Epithelial cell of prostate (primary cell): ENCODE measurements around the gene PRSS56.

Experiments
- DNase-seq: peaks from one replicate; pipeline ENCODE4 v3.0.0-alpha.2; 2011; ENCODE audit warnings: low read depth, low spot score
- H3K27ac ChIP-seq: fragments of 450-650 bp; 2 replicates; pipeline ENCODE4 v1.5.1; 2017; ENCODE audit warnings: mild to moderate bottlenecking

PRSS56 gene

GRCh38 chr2:232519581-232520438 lies at the start of gene PRSS56:
Gene PRSS56, plus strand, starts transcription at chr2:232520388. Its CDS starts 211 bp downstream, at chr2:232520599.
- DNase-seq, result no peak
- H3K27ac ChIP-seq, result no peak within 1 kb of the TSS

GRCh38 chr2:232473467-232473890 lies 46.7 kb upstream of the PRSS56 start:
- DNase-seq, result no peak

GRCh38 chr2:232476045-232476444 lies 44.1 kb upstream of the PRSS56 start:
- no peak for DNase-seq
- H3K27ac ChIP-seq, result no peak overlapping the region

More at GRCh38 chr2:232473467-232473890, 46.7 kb upstream of the PRSS56 start:
- H3K27ac ChIP-seq, result no peak overlapping the region

- DNase-seq, result no peak
- no peak overlapping the region for H3K27ac ChIP-seq
Observed at GRCh38 chr2:232476791-232477190, 43.4 kb upstream of the PRSS56 start.

GRCh38 chr2:232477751-232478510 lies 42.3 kb upstream of the PRSS56 start:
- DNase-seq, result no peak
- H3K27ac ChIP-seq, result no peak overlapping the region

GRCh38 chr2:232478571-232479340 lies 41.4 kb upstream of the PRSS56 start:
- no peak overlapping the region for H3K27ac ChIP-seq

GRCh38 chr2:232479341-232480200 lies 40.6 kb upstream of the PRSS56 start:
- no peak overlapping the region for H3K27ac ChIP-seq

More at GRCh38 chr2:232478571-232479340, 41.4 kb upstream of the PRSS56 start:
- no peak for DNase-seq

GRCh38 chr2:232480201-232481190 lies 39.7 kb upstream of the PRSS56 start:
- no peak for DNase-seq

More at GRCh38 chr2:232479341-232480200, 40.6 kb upstream of the PRSS56 start:
- no peak for DNase-seq

GRCh38 chr2:232481322-232482140 lies 38.7 kb upstream of the PRSS56 start:
- H3K27ac ChIP-seq, result no peak overlapping the region
- no peak for DNase-seq

More at GRCh38 chr2:232480201-232481190, 39.7 kb upstream of the PRSS56 start:
- no peak overlapping the region for H3K27ac ChIP-seq

GRCh38 chr2:232482301-232483238 lies 37.6 kb upstream of the PRSS56 start:
- no peak overlapping the region for H3K27ac ChIP-seq
- DNase-seq, result no peak

- H3K27ac ChIP-seq, result no peak overlapping the region
- DNase-seq, result no peak
Observed at GRCh38 chr2:232483311-232483922, 36.8 kb upstream of the PRSS56 start.

- no peak overlapping the region for H3K27ac ChIP-seq
- DNase-seq, result no peak
Observed at GRCh38 chr2:232483923-232484627, 36.1 kb upstream of the PRSS56 start.

- no peak overlapping the region for H3K27ac ChIP-seq
- no peak for DNase-seq
Observed at GRCh38 chr2:232484628-232485347, 35.4 kb upstream of the PRSS56 start.

GRCh38 chr2:232485348-232485756 lies 34.8 kb upstream of the PRSS56 start:
- H3K27ac ChIP-seq, result no peak overlapping the region
- DNase-seq, result no peak
